IPS-20b (cell line): ENCODE data around the gene CLIC5.

ENCODE experiments used
- H3K27ac ChIP-seq: one replicate; pipeline ENCODE4 v1.5.1; 2013; ENCODE audit warnings: low read length
- H3K27me3 ChIP-seq: 2 replicates; pipeline ENCODE4 v1.6.1; 2013; ENCODE audit warnings: mild to moderate bottlenecking, low read length, inconsistent platforms; ENCODE audit not compliant: insufficient read depth
- H3K36me3 ChIP-seq: 2 replicates; pipeline ENCODE4 v1.6.1; 2013; ENCODE audit warnings: low read depth, mild to moderate bottlenecking, inconsistent platforms, low read length, moderate library complexity; ENCODE audit not compliant: insufficient read depth
- H3K4me1 ChIP-seq: 2 replicates; pipeline ENCODE4 v1.6.1; 2013; ENCODE audit warnings: mild to moderate bottlenecking, control low read depth, inconsistent platforms, low read length, moderate library complexity; ENCODE audit not compliant: insufficient read depth
- H3K4me3 ChIP-seq: 2 replicates; pipeline ENCODE4 v1.5.1; 2013; ENCODE audit warnings: mild to moderate bottlenecking, low read length, inconsistent platforms
- H3K9ac ChIP-seq: 2 replicates; pipeline ENCODE4 v1.6.1; 2013; ENCODE audit warnings: low read depth, mild to moderate bottlenecking, inconsistent platforms, low read length, moderate library complexity
- H3K9me3 ChIP-seq: 2 replicates; pipeline ENCODE4 v1.6.1; 2013; ENCODE audit warnings: mild to moderate bottlenecking, low read depth, low read length, inconsistent platforms; ENCODE audit not compliant: insufficient read depth

The CLIC5 gene

GRCh38 chr6:45921691-45922281 lies 93.9 kb downstream of the CLIC5 start:
- Histone ChIP-seq H3K4me1 (peaks cover 9% of the 10 kb centered on the region), H3K36me3 (no peaks in the 10 kb centered on the region), H3K9me3 (no peaks in the 10 kb centered on the region), H3K27me3 (peaks cover 6% of the 10 kb centered on the region; the same call in 1 of the 2 replicates), H3K27ac (no peak overlapping the region), H3K9ac (no peak overlapping the region), H3K4me3 (no peak overlapping the region)

- H3K27me3 ChIP-seq, result peaks cover 6% of the 10 kb centered on the region; the same call in 1 of the 2 replicates
- H3K4me1 ChIP-seq, result peaks cover 7% of the 10 kb centered on the region
- H3K4me3 ChIP-seq, result no peak overlapping the region
- H3K9ac ChIP-seq, result no peak overlapping the region
- no peaks in the 10 kb centered on the region for H3K36me3 ChIP-seq
- no peaks in the 10 kb centered on the region for H3K9me3 ChIP-seq
- no peak overlapping the region for H3K27ac ChIP-seq
Measured at GRCh38 chr6:45920819-45921511, 94.7 kb downstream of the CLIC5 start.

GRCh38 chr6:45917439-45917838 lies 98.2 kb downstream of the CLIC5 start:
- no peak overlapping the region for H3K4me3 ChIP-seq
- no peak overlapping the region for H3K9ac ChIP-seq
- H3K27ac ChIP-seq, result no peak overlapping the region
- H3K9me3 ChIP-seq, result no peaks in the 10 kb centered on the region
- H3K36me3 ChIP-seq, result no peaks in the 10 kb centered on the region
- peaks cover 7% of the 10 kb centered on the region for H3K4me1 ChIP-seq
- peaks cover 6% of the 10 kb centered on the region; the same call in 1 of the 2 replicates for H3K27me3 ChIP-seq

- H3K9ac ChIP-seq, result no peak overlapping the region
- H3K4me3 ChIP-seq, result no peak overlapping the region
- no peak overlapping the region for H3K27ac ChIP-seq
- H3K36me3 ChIP-seq, result no peaks in the 10 kb centered on the region
- peaks cover 7% of the 10 kb centered on the region for H3K4me1 ChIP-seq
- H3K9me3 ChIP-seq, result no peaks in the 10 kb centered on the region
- peaks cover 3% of the 10 kb centered on the region; the same call in 1 of the 2 replicates for H3K27me3 ChIP-seq
Measured at GRCh38 chr6:45916692-45917091, 99.0 kb downstream of the CLIC5 start.

GRCh38 chr6:45915780-45916468 lies 99.7 kb downstream of the CLIC5 start:
- H3K36me3 ChIP-seq, result no peaks in the 10 kb centered on the region

GRCh38 chr6:45911691-45912090 lies 104.0 kb downstream of the CLIC5 start:
- H3K9ac ChIP-seq, result no peak overlapping the region
- H3K27me3 ChIP-seq, result no peaks in the 10 kb centered on the region
- H3K36me3 ChIP-seq, result no peaks in the 10 kb centered on the region
- no peaks in the 10 kb centered on the region for H3K4me1 ChIP-seq
- H3K4me3 ChIP-seq, result no peak overlapping the region
- no peaks in the 10 kb centered on the region for H3K9me3 ChIP-seq
- no peak overlapping the region for H3K27ac ChIP-seq

More at GRCh38 chr6:45915780-45916468, 99.7 kb downstream of the CLIC5 start:
- Histone ChIP-seq H3K27me3 (no peaks in the 10 kb centered on the region), H3K4me1 (peaks cover 7% of the 10 kb centered on the region), H3K27ac (no peak overlapping the region), H3K9ac (no peak overlapping the region), H3K4me3 (no peak overlapping the region), H3K9me3 (no peaks in the 10 kb centered on the region)

- H3K4me1 ChIP-seq, result peaks cover 32% of the 10 kb centered on the region
- H3K27me3 ChIP-seq, result peaks cover 27% of the 10 kb centered on the region
- H3K4me3 ChIP-seq, result no peak overlapping the region
- H3K9ac ChIP-seq, result no peak overlapping the region
- H3K27ac ChIP-seq, result no peak overlapping the region
- no peaks in the 10 kb centered on the region for H3K36me3 ChIP-seq
- no peaks in the 10 kb centered on the region for H3K9me3 ChIP-seq
Measured at GRCh38 chr6:45903959-45904358, 111.7 kb downstream of the CLIC5 start.

GRCh38 chr6:45902984-45903383 lies 112.7 kb downstream of the CLIC5 start:
- no peak overlapping the region for H3K27ac ChIP-seq
- H3K36me3 ChIP-seq, result no peaks in the 10 kb centered on the region
- no peak overlapping the region for H3K9ac ChIP-seq
- H3K9me3 ChIP-seq, result no peaks in the 10 kb centered on the region
- H3K4me1 ChIP-seq, result peaks cover 37% of the 10 kb centered on the region
- no peak overlapping the region for H3K4me3 ChIP-seq
- peaks cover 28% of the 10 kb centered on the region for H3K27me3 ChIP-seq

- Histone ChIP-seq H3K27me3 (peaks cover 28% of the 10 kb centered on the region), H3K9ac (no peak overlapping the region), H3K36me3 (no peaks in the 10 kb centered on the region), H3K4me3 (no peak overlapping the region), H3K4me1 (peaks cover 37% of the 10 kb centered on the region), H3K9me3 (no peaks in the 10 kb centered on the region), H3K27ac (no peak overlapping the region)
Measured at GRCh38 chr6:45901767-45902650, 113.7 kb downstream of the CLIC5 start.

- Histone ChIP-seq H3K9ac (no peak overlapping the region; the same call in 1 of the 2 replicates), H3K4me1 (peaks cover 37% of the 10 kb centered on the region), H3K27me3 (peaks cover 28% of the 10 kb centered on the region), H3K9me3 (no peaks in the 10 kb centered on the region), H3K27ac (peak overlapping the region; percentile 8), H3K36me3 (no peaks in the 10 kb centered on the region), H3K4me3 (peak overlapping the region; percentile 45; the same call in 1 of the 2 replicates)
Measured at GRCh38 chr6:45900808-45901752, 114.6 kb downstream of the CLIC5 start.
